Measurements from ENCODE around the gene SMG6.

DNA sequence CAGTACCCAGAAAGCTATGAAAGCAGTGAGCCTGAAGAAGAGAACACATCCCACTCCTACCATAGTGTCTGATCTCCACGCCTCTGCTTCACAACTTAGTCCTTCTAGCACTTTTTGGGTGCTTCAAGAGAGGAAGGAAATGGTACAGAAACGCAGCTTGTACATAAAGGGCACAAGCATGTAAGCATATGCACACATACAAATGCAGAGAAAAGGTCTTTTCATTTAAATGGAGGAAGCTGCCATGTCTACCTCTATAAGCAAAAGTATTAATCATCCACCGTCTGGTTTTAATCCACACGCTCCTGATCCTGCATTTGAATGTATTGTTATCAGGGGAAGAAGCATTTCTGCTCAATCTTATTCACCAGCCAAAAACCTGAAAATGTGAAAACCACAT, 148.0 kb downstream of the SMG6 start:
- TF ChIP-seq CTCF (IDR thresholded peaks at IDR 0.05; ENCODE audit: poor library complexity): no peak
- TF ChIP-seq EZH2 (IDR thresholded peaks at IDR 0.05; ENCODE audit: borderline replicate concordance): no peak
- no peak for TF ChIP-seq EZH2phosphoT487 (IDR thresholded peaks at IDR 0.05; ENCODE audit: low read depth, severe bottlenecking, unreplicated experiment)

Data from hepatocyte (in vitro differentiated cells).